ENCODE data around the gene PITRM1.
"Not testable (repeated sequence)": the region's sequence is repeated elsewhere in the genome, so short reads cannot be mapped to it uniquely, and the experiment has no call there.

Gene PITRM1

GRCh38 chr10:3190817-3191216, 18.2 kb upstream of the PITRM1 start:
- Histone ChIP-seq H3K4me1 (no peaks in the 10 kb centered on the region), H3K4me3 (no peak overlapping the region), H3K9me3 (no peaks in the 10 kb centered on the region), H3K36me3 (no peaks in the 10 kb centered on the region), H3K4me2 (no peak overlapping the region), H3K27ac (no peak overlapping the region), H3K27me3 (no peaks in the 10 kb centered on the region), H3K9ac (no peak overlapping the region), H4K20me1 (no peaks in the 10 kb centered on the region)
- no peak for TF ChIP-seq Cebpa-rat (IDR thresholded peaks at IDR 0.05)

- H3K9me3 ChIP-seq, H3K4me3 ChIP-seq, H3K9ac ChIP-seq, H3K4me2 ChIP-seq, H4K20me1 ChIP-seq, H3K4me1 ChIP-seq, H3K27ac ChIP-seq, H3K27me3 ChIP-seq, H3K36me3 ChIP-seq: not testable (repeated sequence)
These were observed 14.6 kb upstream of the PITRM1 start for GRCh38 chr10:3187229-3187628.

GRCh38 chr10:3186368-3186767, 13.8 kb upstream of the PITRM1 start:
- Histone ChIP-seq H3K36me3 (no peaks in the 10 kb centered on the region), H3K4me2 (no peak overlapping the region), H3K27ac (no peak overlapping the region), H3K4me1 (no peaks in the 10 kb centered on the region), H3K4me3 (no peak overlapping the region), H3K9ac (no peak overlapping the region), H4K20me1 (no peaks in the 10 kb centered on the region), H3K9me3 (no peaks in the 10 kb centered on the region), H3K27me3 (no peaks in the 10 kb centered on the region)
- no peak for TF ChIP-seq Cebpa-rat (IDR thresholded peaks at IDR 0.05)

GRCh38 chr10:3185386-3185785, 12.8 kb upstream of the PITRM1 start:
- no peak for TF ChIP-seq Cebpa-rat (IDR thresholded peaks at IDR 0.05)
- Histone ChIP-seq H3K36me3 (no peaks in the 10 kb centered on the region), H3K9ac (no peak overlapping the region), H4K20me1 (no peaks in the 10 kb centered on the region), H3K9me3 (no peaks in the 10 kb centered on the region), H3K4me3 (no peak overlapping the region), H3K4me2 (no peak overlapping the region), H3K27ac (no peak overlapping the region), H3K4me1 (no peaks in the 10 kb centered on the region), H3K27me3 (no peaks in the 10 kb centered on the region)

GRCh38 chr10:3180355-3181025, 7.9 kb upstream of the PITRM1 start:
- TF ChIP-seq Cebpa-rat (IDR thresholded peaks at IDR 0.05) = no peak
- Histone ChIP-seq H3K9me3 (no peaks in the 10 kb centered on the region), H4K20me1 (no peaks in the 10 kb centered on the region), H3K9ac (no peak overlapping the region), H3K4me1 (no peaks in the 10 kb centered on the region), H3K36me3 (no peaks in the 10 kb centered on the region), H3K4me2 (no peak overlapping the region), H3K4me3 (no peak overlapping the region), H3K27me3 (no peaks in the 10 kb centered on the region), H3K27ac (no peak overlapping the region)

GRCh38 chr10:3179174-3179573, 6.6 kb upstream of the PITRM1 start:
- Histone ChIP-seq H3K27ac (no peak overlapping the region), H3K4me3 (no peak overlapping the region), H3K9me3 (no peaks in the 10 kb centered on the region), H4K20me1 (no peaks in the 10 kb centered on the region), H3K4me1 (no peaks in the 10 kb centered on the region), H3K9ac (no peak overlapping the region), H3K27me3 (no peaks in the 10 kb centered on the region), H3K36me3 (no peaks in the 10 kb centered on the region), H3K4me2 (no peak overlapping the region)
- TF ChIP-seq Cebpa-rat (IDR thresholded peaks at IDR 0.05) = no peak

GRCh38 chr10:3178042-3178441, 5.5 kb upstream of the PITRM1 start:
- TF ChIP-seq Cebpa-rat (IDR thresholded peaks at IDR 0.05) = no peak
- Histone ChIP-seq H3K4me3 (no peak overlapping the region), H3K9me3 (no peaks in the 10 kb centered on the region), H3K36me3 (no peaks in the 10 kb centered on the region), H4K20me1 (no peaks in the 10 kb centered on the region), H3K27ac (no peak overlapping the region), H3K27me3 (no peaks in the 10 kb centered on the region), H3K4me1 (no peaks in the 10 kb centered on the region), H3K9ac (no peak overlapping the region), H3K4me2 (no peak overlapping the region)

- Histone ChIP-seq H3K9me3 (peaks cover 15% of the 10 kb centered on the region), H3K4me1 (peaks cover 33% of the 10 kb centered on the region), H3K27me3 (no peaks in the 10 kb centered on the region), H3K27ac (no peak overlapping the region), H3K36me3 (peaks cover 18% of the 10 kb centered on the region), H3K9ac (no peak overlapping the region), H3K4me3 (peak overlapping the region; percentile 59), H3K4me2 (peak overlapping the region; percentile 42), H4K20me1 (peaks cover 11% of the 10 kb centered on the region; the same call in 1 of the 2 replicates)
- TF ChIP-seq Cebpa-rat (IDR thresholded peaks at IDR 0.05) = no peak
These were observed 743 bp upstream of the PITRM1 start for GRCh38 chr10:3173171-3173878.

- Histone ChIP-seq H3K27ac (peak overlapping the region; percentile 86), H3K27me3 (no peaks in the 10 kb centered on the region), H3K36me3 (peaks cover 31% of the 10 kb centered on the region), H3K4me3 (peak overlapping the region; percentile 85), H3K4me1 (peaks cover 34% of the 10 kb centered on the region), H3K9me3 (peaks cover 16% of the 10 kb centered on the region), H3K4me2 (peak overlapping the region; percentile 77), H4K20me1 (peaks cover 11% of the 10 kb centered on the region; the same call in 1 of the 2 replicates), H3K9ac (peak overlapping the region; percentile 87)
- TF ChIP-seq Cebpa-rat (IDR thresholded peaks at IDR 0.05) = no peak
These were observed 519 bp downstream of the PITRM1 start for GRCh38 chr10:3172081-3172445.

- Histone ChIP-seq H3K9ac (peak overlapping the region; percentile 87), H3K4me2 (peak overlapping the region; percentile 77), H4K20me1 (peaks cover 11% of the 10 kb centered on the region; the same call in 1 of the 2 replicates), H3K9me3 (peaks cover 16% of the 10 kb centered on the region), H3K4me1 (peaks cover 34% of the 10 kb centered on the region), H3K36me3 (peaks cover 36% of the 10 kb centered on the region), H3K4me3 (peak overlapping the region; percentile 85)
- not testable (repeated sequence) for H3K27ac ChIP-seq, H3K27me3 ChIP-seq
These were observed 1.1 kb downstream of the PITRM1 start for GRCh38 chr10:3171488-3171887.
